Ishikawa (cell line): ENCODE data around the gene NRSN1.

Experiments used
- NFIC ChIP-seq: IDR thresholded peaks from 2 replicates; pipeline ENCODE4 v1.6.1; 2012
- TAF1 ChIP-seq: IDR thresholded peaks from 2 replicates; pipeline ENCODE4 v1.6.1; 2012; ENCODE audit warnings: low read depth, mild to moderate bottlenecking

DNA sequence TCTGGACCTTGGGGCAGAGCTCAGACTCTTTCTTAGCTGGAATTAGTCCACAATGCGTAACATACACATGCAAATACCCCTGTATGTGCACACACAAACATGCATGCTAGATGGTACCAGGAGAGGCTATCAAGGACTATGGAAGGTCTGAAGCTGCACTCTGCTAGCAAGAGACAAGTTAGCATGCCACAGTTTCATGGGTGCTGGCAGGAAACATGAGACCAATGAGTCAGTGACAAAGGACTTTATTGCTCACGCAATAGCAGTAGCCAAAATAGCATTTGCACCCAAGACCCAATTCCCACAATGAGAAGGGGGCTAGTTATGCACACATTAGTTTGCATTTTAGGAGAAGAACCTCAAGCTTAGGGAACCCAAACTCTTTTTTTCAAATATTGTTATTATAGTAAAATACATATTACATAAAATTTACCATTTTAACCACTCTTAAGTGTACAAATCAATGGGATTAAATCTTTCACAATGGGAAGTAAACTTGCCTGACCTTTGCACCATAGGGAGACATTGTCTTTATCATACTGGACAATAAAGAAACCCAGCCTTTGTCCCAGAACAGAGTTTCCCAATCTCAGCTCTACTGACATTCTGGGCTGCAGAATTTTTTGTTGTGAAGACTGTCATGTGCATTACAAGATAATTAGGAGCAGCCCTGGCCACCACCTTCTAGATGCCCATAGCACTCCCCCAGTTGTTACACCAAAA, 69.1 kb downstream of the NRSN1 start:
- no peak for TF ChIP-seq TAF1
- no peak for TF ChIP-seq NFIC
